Measurements from ENCODE around the gene PIK3C2B.

The PIK3C2B gene

DNA sequence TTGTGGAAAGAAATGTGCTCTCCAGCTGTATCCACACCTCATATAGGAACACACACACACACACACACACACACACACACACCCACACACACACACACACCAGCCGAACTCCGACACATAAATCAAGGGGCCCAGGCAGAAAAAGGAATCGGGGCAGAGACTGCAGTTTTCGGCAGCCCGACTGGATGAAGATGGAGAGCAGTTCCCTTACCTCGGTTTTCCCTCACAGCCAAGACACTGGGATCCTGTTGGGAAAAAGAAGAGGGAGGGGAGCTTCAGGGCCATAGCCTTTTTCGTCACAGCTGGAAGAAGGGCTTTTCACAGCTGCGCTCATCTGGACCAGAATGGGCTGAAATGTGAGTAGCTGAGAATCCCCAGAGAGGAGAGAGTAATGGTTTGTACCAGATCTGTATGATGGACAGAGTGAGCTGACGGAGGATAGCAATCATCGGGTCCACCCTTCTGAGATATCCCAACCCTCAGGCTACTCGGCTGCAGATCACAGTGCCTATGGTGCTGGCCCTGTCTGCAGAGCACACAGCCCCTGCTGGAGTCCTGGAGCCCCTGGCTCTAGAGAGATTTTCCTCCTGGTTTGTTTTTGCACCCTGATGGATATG, 37.7 kb downstream of the PIK3C2B start:
- H3K36me3 ChIP-seq (ENCODE audit: control insufficient read depth, insufficient read depth, low read length) = peaks cover 62% of the 10 kb centered on the region
- peak overlapping the region; percentile 66 for H3K27ac ChIP-seq (ENCODE audit: low read depth, low read length, severe bottlenecking)
- H3K4me1 ChIP-seq (ENCODE audit: control insufficient read depth, insufficient read depth, low read length, poor library complexity, severe bottlenecking) = peaks cover 7% of the 10 kb centered on the region
- no peaks in the 10 kb centered on the region for H3K9me3 ChIP-seq (ENCODE audit: control insufficient read depth, low read length)
- WGBS, 2 experiments (ENCODE audit: insufficient coverage in 2 of 2) = 70 to 81% methylated on average over 4 to 5 of the region's 11 CpGs
- no peak overlapping the region for H3K4me3 ChIP-seq (ENCODE audit: extremely low read depth, insufficient read depth, low read length, poor library complexity, severe bottlenecking)

DNA sequence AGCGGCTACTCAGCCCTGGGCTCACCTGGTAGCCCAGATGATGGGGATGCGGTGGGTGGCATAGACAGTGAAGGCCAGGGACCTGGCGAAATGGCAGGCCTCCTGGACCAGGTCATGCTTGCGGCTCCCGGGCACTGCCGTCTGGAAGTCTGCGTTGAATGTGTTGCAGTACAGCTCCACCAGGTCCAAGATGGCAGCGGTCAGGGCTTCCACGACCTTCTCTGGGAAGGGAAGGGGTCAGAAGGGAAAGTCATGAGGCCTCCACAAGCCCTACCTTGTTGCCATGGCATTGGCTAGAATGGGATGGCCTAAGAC, 38.8 kb downstream of the PIK3C2B start:
- Histone ChIP-seq H3K4me3 (ENCODE audit: extremely low read depth, insufficient read depth, low read length, poor library complexity, severe bottlenecking) (no peak overlapping the region), H3K4me1 (ENCODE audit: control insufficient read depth, insufficient read depth, low read length, poor library complexity, severe bottlenecking) (no peaks in the 10 kb centered on the region), H3K27ac (ENCODE audit: low read depth, low read length, severe bottlenecking) (no peak overlapping the region), H3K9me3 (ENCODE audit: control insufficient read depth, low read length) (no peaks in the 10 kb centered on the region), H3K36me3 (ENCODE audit: control insufficient read depth, insufficient read depth, low read length) (peaks cover 57% of the 10 kb centered on the region)
- 91 to 95% methylated on average over 9 of the region's 9 CpGs for whole genome bisulfite sequencing, 2 experiments (ENCODE audit: insufficient coverage in 2 of 2)

- peaks cover 53% of the 10 kb centered on the region for H3K36me3 ChIP-seq (ENCODE audit: control insufficient read depth, insufficient read depth, low read length)
Measured at GRCh38 chr1:204455063-204455830, 39.4 kb downstream of the PIK3C2B start.

DNA sequence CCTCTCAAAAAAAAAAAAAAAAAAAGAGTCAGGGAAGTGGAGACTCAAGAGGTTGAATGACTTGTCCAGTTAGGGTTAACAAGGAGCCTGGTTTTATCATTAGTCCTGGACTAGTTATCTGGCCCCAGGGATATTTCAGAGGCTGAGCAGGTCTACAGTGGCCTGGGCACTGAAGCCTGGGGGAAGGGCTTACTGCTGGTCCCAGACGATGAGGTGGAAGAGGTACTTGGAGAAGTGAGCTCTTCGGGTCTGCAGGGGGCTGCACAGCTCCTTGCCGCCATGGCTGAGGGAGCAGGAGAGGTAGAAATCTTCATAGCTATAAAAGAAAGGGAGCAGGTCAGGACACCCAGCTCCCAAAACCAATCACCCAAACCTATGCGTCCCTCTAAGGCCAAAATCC, 40.1 kb downstream of the PIK3C2B start:
- Histone ChIP-seq H3K36me3 (ENCODE audit: control insufficient read depth, insufficient read depth, low read length) (peaks cover 51% of the 10 kb centered on the region), H3K4me1 (ENCODE audit: control insufficient read depth, insufficient read depth, low read length, poor library complexity, severe bottlenecking) (peaks cover 2% of the 10 kb centered on the region), H3K4me3 (ENCODE audit: extremely low read depth, insufficient read depth, low read length, poor library complexity, severe bottlenecking) (no peak overlapping the region), H3K27ac (ENCODE audit: low read depth, low read length, severe bottlenecking) (peak overlapping the region; percentile 30), H3K9me3 (ENCODE audit: control insufficient read depth, low read length) (no peaks in the 10 kb centered on the region)
- WGBS, 2 experiments (ENCODE audit: insufficient coverage in 2 of 2) = 50 to 73% methylated on average over 1 to 2 of the region's 4 CpGs

More at GRCh38 chr1:204455063-204455830, 39.4 kb downstream of the PIK3C2B start:
- WGBS, 2 experiments (ENCODE audit: insufficient coverage in 2 of 2) = 46% methylated on average over 7 to 12 of the region's 18 CpGs
- H3K27ac ChIP-seq (ENCODE audit: low read depth, low read length, severe bottlenecking) = peak overlapping the region; percentile 30
- H3K9me3 ChIP-seq (ENCODE audit: control insufficient read depth, low read length) = no peaks in the 10 kb centered on the region
- H3K4me3 ChIP-seq (ENCODE audit: extremely low read depth, insufficient read depth, low read length, poor library complexity, severe bottlenecking) = no peak overlapping the region
- no peaks in the 10 kb centered on the region for H3K4me1 ChIP-seq (ENCODE audit: control insufficient read depth, insufficient read depth, low read length, poor library complexity, severe bottlenecking)

DNA sequence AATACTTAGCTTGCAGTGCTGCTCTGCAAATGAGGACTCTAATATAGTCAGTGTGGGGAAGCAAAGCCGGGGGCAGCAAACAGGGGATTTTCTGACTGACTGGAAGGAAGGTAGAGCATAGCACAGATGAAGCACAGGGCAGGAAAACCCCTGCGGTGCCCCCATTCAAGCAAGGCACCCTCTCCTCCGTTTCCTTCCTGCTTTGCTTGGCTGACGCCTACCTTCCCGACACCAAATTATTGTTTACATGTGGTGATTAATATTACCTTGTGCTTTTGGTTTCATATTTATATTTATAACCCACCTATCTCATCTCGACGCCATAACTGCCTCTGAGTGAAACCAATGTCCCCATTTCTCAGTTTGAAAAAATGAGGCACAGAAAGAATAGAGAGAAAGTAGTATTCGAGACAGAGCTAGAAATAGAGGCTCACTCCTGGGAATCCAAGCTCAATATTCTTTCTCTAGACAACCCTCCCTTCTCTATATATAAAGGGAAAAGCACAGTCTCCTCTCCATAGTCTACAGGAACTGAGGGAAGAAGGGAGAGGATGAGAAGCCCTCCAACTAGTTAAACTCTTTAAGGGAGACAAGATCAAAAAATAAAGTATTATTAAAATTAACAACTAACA, 41.3 kb downstream of the PIK3C2B start:
- Histone ChIP-seq H3K4me1 (ENCODE audit: control insufficient read depth, insufficient read depth, low read length, poor library complexity, severe bottlenecking) (peaks cover 2% of the 10 kb centered on the region), H3K9me3 (ENCODE audit: control insufficient read depth, low read length) (no peaks in the 10 kb centered on the region), H3K4me3 (ENCODE audit: extremely low read depth, insufficient read depth, low read length, poor library complexity, severe bottlenecking) (no peak overlapping the region), H3K27ac (ENCODE audit: low read depth, low read length, severe bottlenecking) (no peak overlapping the region), H3K36me3 (ENCODE audit: control insufficient read depth, insufficient read depth, low read length) (peaks cover 47% of the 10 kb centered on the region)
- WGBS, 2 experiments (ENCODE audit: insufficient coverage in 2 of 2) = 33 to 44% methylated on average over 1 to 2 of the region's 8 CpGs

DNA sequence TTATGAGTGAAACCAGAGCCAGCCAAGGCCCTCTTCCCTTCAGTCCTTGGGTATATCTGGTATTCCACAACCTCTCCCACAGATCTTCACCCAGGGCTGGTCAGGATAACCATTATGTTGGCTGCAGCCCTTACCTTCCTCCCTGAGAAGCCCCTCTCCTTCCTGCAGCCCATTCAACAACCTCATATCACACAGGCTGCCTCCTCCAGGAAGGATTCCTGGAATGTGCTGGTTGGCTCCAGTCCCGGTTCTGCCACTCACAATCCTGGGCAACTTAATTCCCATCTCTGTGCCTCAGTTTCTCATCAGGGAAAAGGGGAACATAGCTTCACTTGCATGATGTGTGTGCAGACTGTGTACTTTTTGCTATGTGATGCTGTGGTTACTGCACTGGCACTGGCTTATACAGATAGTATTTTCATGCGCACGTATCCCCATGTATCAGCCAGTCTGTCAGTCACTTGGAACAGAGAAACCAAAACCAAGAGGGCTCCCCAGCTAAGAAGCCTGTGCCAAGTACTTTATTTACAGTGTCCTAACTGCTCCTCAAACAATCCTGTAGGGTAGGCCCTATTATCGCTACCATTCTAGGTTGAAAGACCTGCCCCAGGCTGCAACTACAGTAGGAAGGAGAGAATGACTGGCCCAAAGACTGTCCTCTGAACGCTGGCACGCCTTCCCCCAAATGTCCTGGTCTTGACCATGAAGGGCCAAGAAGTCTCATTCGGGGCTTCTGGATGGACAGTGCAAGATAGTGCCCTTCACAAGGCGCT, 43.1 kb downstream of the PIK3C2B start:
- WGBS, 2 experiments (ENCODE audit: insufficient coverage in 2 of 2) = 70 to 85% methylated on average over 4 to 8 of the region's 8 CpGs
- H3K4me1 ChIP-seq (ENCODE audit: control insufficient read depth, insufficient read depth, low read length, poor library complexity, severe bottlenecking) = peaks cover 2% of the 10 kb centered on the region
- no peak overlapping the region for H3K27ac ChIP-seq (ENCODE audit: low read depth, low read length, severe bottlenecking)
- no peak overlapping the region for H3K4me3 ChIP-seq (ENCODE audit: extremely low read depth, insufficient read depth, low read length, poor library complexity, severe bottlenecking)
- peaks cover 42% of the 10 kb centered on the region for H3K36me3 ChIP-seq (ENCODE audit: control insufficient read depth, insufficient read depth, low read length)
- H3K9me3 ChIP-seq (ENCODE audit: control insufficient read depth, low read length) = no peaks in the 10 kb centered on the region

DNA sequence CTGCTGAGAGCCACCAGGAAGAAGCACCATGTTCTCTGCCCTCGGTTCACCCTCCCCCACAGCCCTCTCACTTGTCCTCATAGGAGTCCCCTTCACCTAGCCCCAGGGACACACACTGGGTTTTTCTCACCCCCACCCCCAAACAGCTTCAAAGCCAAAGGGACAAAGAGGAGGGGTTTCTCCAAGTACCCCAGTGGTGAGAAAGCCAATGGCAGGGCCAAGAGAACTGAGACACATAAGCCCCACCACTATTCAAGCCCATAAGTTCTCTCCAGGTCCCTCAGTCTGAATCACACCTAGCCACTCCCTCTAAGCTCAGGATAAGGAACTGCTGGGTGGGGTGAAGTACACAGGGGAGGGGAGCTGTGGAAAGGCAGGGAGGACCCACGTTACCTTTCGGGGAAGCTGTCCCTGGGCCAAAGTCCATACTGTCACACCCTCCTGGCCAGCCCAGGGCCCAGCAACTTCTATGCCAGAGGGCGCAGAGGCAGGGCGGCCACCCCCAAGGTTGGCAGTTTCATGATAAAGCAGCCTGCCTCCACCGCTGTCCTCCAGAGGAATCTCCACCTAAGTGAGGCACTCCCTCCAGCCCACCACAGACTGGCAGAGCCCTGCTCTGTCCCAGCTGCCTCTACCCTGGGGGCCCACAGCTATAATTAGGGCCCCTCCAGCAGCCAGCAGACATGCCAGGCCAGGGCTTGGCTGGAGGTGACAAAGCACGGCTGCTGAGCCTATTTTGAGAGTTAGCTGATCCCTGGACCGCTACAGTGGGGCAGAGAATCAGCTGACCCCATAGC, 43.9 kb downstream of the PIK3C2B start:
- peaks cover 2% of the 10 kb centered on the region for H3K4me1 ChIP-seq (ENCODE audit: control insufficient read depth, insufficient read depth, low read length, poor library complexity, severe bottlenecking)
- no peak overlapping the region for H3K27ac ChIP-seq (ENCODE audit: low read depth, low read length, severe bottlenecking)
- H3K9me3 ChIP-seq (ENCODE audit: control insufficient read depth, low read length) = no peaks in the 10 kb centered on the region
- H3K36me3 ChIP-seq (ENCODE audit: control insufficient read depth, insufficient read depth, low read length) = peaks cover 38% of the 10 kb centered on the region
- 65 to 72% methylated on average over 3 to 5 of the region's 8 CpGs for WGBS, 2 experiments (ENCODE audit: insufficient coverage in 2 of 2)
- no peak overlapping the region for H3K4me3 ChIP-seq (ENCODE audit: extremely low read depth, insufficient read depth, low read length, poor library complexity, severe bottlenecking)

GRCh38 chr1:204449678-204450280, 44.8 kb downstream of the PIK3C2B start:
- 88 to 89% methylated on average over 5 to 7 of the region's 8 CpGs for WGBS, 2 experiments (ENCODE audit: insufficient coverage in 2 of 2)
- H3K4me3 ChIP-seq (ENCODE audit: extremely low read depth, insufficient read depth, low read length, poor library complexity, severe bottlenecking) = no peak overlapping the region
- H3K4me1 ChIP-seq (ENCODE audit: control insufficient read depth, insufficient read depth, low read length, poor library complexity, severe bottlenecking) = peaks cover 2% of the 10 kb centered on the region
- H3K9me3 ChIP-seq (ENCODE audit: control insufficient read depth, low read length) = no peaks in the 10 kb centered on the region
- peaks cover 39% of the 10 kb centered on the region for H3K36me3 ChIP-seq (ENCODE audit: control insufficient read depth, insufficient read depth, low read length)
- H3K27ac ChIP-seq (ENCODE audit: low read depth, low read length, severe bottlenecking) = no peak overlapping the region

- Histone ChIP-seq H3K4me3 (ENCODE audit: extremely low read depth, insufficient read depth, low read length, poor library complexity, severe bottlenecking) (no peak overlapping the region), H3K27ac (ENCODE audit: low read depth, low read length, severe bottlenecking) (no peak overlapping the region)
Measured at GRCh38 chr1:204448991-204449677, 45.5 kb downstream of the PIK3C2B start.

More at GRCh38 chr1:204448991-204449677, 45.5 kb downstream of the PIK3C2B start:
- Histone ChIP-seq H3K36me3 (ENCODE audit: control insufficient read depth, insufficient read depth, low read length) (peaks cover 40% of the 10 kb centered on the region), H3K4me1 (ENCODE audit: control insufficient read depth, insufficient read depth, low read length, poor library complexity, severe bottlenecking) (peaks cover 2% of the 10 kb centered on the region), H3K9me3 (ENCODE audit: control insufficient read depth, low read length) (no peaks in the 10 kb centered on the region)
- WGBS, 2 experiments (ENCODE audit: insufficient coverage in 2 of 2) = 85 to 100% methylated on average over 4 to 6 of the region's 6 CpGs

Measured in mesodermal cell (in vitro differentiated cells).